ENCODE data around the gene RAPGEF5.

Gene RAPGEF5

DNA sequence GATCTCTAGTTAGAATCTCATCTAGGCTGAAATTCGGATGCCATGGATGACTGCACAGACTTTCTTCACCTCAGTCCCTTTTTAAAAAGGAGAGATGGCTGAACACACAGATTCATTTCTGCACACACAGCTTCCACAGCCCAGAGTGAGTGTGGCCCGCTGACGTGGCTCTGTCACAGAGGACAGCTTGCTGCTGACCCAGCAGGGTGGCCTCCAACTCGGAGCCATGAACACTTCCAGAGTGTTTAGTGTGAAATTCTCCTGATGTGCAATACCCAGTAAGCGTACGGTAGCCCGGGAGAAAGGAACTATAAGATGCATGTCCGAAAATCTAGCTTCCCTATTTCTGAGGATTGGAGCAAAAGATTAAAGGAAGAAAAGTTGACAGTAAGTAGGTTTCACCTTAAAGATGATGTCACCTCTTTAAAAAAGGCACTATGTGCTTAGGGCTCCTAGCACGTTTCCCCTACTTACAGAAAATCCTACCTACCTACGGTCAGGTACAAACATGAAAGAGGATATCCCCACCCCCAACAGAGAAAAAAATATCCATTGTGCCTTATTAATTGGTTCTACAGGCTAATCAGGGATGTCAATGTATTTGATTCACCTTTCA, 162.2 kb downstream of the RAPGEF5 start:
- peaks cover 12% of the 10 kb centered on the region for H3K27me3 ChIP-seq (ENCODE audit: insufficient read depth, low read length)

DNA sequence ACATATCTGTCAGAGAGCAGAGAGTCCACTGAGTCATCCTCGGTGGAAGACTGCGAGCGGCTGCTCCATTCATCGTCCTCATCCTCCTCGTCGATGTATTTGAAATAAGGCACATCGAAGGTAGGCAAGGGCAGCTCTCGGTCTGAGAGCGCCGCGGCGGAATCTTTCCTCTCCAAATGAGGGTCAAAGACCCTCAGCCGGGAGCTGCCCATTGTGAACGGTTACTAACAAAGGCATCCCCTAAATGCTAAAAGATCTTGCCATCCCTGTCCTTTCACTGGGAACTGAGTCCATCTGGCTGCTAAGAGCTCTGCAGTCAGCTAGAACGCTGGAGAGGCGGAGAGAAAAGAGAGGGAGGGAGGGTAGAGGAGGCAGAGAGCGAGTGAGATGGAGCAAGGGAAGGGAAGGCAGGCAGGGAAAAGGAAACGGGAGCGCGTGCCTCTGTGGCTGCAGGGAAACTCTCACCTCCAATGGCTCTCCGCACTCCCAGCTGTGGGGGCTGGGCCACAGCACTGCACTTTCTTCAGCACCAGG, 163.4 kb downstream of the RAPGEF5 start:
- no peaks in the 10 kb centered on the region for H3K9me3 ChIP-seq (ENCODE audit: insufficient read depth, low read depth, low read length)
- peaks cover 31% of the 10 kb centered on the region for H3K4me1 ChIP-seq (ENCODE audit: insufficient read depth, low read length)
- H3K9ac ChIP-seq (ENCODE audit: low read depth, low read length) = peak overlapping the region; percentile 68; the same call in 1 of the 2 replicates
- no peak overlapping the region for H3K27ac ChIP-seq (ENCODE audit: low read length)
- peak overlapping the region; percentile 85 for H3K4me3 ChIP-seq (ENCODE audit: low read length)
- H3K27me3 ChIP-seq (ENCODE audit: insufficient read depth, low read length) = peaks cover 12% of the 10 kb centered on the region
- no peaks in the 10 kb centered on the region for H3K36me3 ChIP-seq (ENCODE audit: insufficient read depth, low read depth, low read length)

More for the DNA sequence above, 162.2 kb downstream of the RAPGEF5 start:
- peaks cover 24% of the 10 kb centered on the region for H3K4me1 ChIP-seq (ENCODE audit: insufficient read depth, low read length)
- H3K4me3 ChIP-seq (ENCODE audit: low read length) = no peak overlapping the region
- H3K36me3 ChIP-seq (ENCODE audit: insufficient read depth, low read depth, low read length) = no peaks in the 10 kb centered on the region
- no peaks in the 10 kb centered on the region for H3K9me3 ChIP-seq (ENCODE audit: insufficient read depth, low read depth, low read length)
- no peak overlapping the region for H3K9ac ChIP-seq (ENCODE audit: low read depth, low read length)
- H3K27ac ChIP-seq (ENCODE audit: low read length) = no peak overlapping the region

DNA sequence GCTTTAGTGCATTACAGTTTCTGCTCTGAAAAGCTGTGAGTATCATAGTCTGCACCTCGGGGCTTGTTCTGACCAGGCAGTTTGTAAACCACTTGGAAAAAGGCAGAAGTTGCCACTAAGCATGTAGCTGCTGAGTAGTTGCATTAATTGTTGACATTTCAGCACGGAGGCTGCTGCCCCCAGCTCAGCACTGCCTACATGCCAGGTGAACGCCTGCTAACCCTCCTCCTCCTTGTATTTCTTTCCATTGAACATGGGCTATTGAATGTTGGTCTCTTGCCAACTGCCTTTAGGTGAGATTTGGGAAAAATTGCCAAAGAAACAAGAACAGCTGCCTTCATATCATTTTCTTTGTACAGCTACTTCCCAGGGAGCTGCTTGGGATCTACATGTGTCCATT, 164.2 kb downstream of the RAPGEF5 start:
- Histone ChIP-seq H3K4me3 (ENCODE audit: low read length) (peak overlapping the region; percentile 85), H3K4me1 (ENCODE audit: insufficient read depth, low read length) (peaks cover 31% of the 10 kb centered on the region), H3K9ac (ENCODE audit: low read depth, low read length) (peak overlapping the region; percentile 68; the same call in 1 of the 2 replicates), H3K27ac (ENCODE audit: low read length) (no peak overlapping the region), H3K27me3 (ENCODE audit: insufficient read depth, low read length) (peaks cover 12% of the 10 kb centered on the region), H3K9me3 (ENCODE audit: insufficient read depth, low read depth, low read length) (no peaks in the 10 kb centered on the region), H3K36me3 (ENCODE audit: insufficient read depth, low read depth, low read length) (no peaks in the 10 kb centered on the region)

DNA sequence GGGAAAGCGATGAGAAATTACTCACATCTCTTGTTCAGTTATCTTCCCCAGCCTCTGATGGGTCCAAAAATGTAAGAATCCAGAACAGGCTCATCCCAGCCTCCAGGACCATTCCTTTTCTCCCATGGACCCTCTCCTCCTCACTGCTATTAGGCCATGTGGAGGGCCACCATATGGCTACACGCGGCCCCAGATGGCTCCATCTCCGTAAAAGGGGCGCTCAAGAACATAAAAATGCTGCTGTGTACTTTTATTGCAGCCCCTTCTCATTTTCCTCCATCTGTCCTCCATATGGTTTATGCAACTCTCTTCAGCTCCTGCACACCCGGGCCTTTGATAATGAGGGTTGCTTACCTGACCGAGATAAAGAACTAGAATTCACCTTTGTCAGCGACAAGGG, 166.2 kb downstream of the RAPGEF5 start:
- H3K27me3 ChIP-seq (ENCODE audit: insufficient read depth, low read length) = peaks cover 12% of the 10 kb centered on the region
- H3K9me3 ChIP-seq (ENCODE audit: insufficient read depth, low read depth, low read length) = no peaks in the 10 kb centered on the region
- no peak overlapping the region for H3K9ac ChIP-seq (ENCODE audit: low read depth, low read length)
- 0 out of 2 replicates have a peak, but pooled peaks cover 4% of the 10 kb centered on the region for H3K36me3 ChIP-seq (ENCODE audit: insufficient read depth, low read depth, low read length)
- H3K4me1 ChIP-seq (ENCODE audit: insufficient read depth, low read length) = peaks cover 31% of the 10 kb centered on the region
- no peak overlapping the region for H3K4me3 ChIP-seq (ENCODE audit: low read length)
- H3K27ac ChIP-seq (ENCODE audit: low read length) = no peak overlapping the region

DNA sequence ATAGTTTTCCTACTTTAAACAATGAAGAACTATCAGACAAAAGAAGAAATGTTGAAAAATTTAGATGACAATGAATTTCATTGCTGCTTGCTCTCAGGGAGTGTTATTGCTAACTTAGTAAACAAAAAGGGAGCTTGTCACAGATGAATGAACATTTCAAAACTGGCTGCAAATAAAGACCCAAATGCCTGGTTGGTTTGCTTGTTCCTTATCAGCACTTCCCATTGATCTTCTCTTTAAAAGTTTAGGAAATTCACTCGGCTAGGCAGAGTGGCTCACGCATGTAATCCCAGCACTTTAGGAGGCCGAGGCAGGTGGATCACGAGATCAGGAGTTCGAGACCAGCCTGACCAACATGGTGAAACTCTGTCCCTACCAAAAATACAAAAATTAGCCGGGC, 167.2 kb downstream of the RAPGEF5 start:
- no peaks in the 10 kb centered on the region for H3K9me3 ChIP-seq (ENCODE audit: insufficient read depth, low read depth, low read length)
- H3K27me3 ChIP-seq (ENCODE audit: insufficient read depth, low read length) = peaks cover 12% of the 10 kb centered on the region
- no peak overlapping the region for H3K27ac ChIP-seq (ENCODE audit: low read length)
- peaks cover 32% of the 10 kb centered on the region for H3K4me1 ChIP-seq (ENCODE audit: insufficient read depth, low read length)
- peak overlapping the region; percentile 5; the same call in 1 of the 2 replicates for H3K9ac ChIP-seq (ENCODE audit: low read depth, low read length)
- 0 out of 2 replicates have a peak, but pooled peaks cover 4% of the 10 kb centered on the region for H3K36me3 ChIP-seq (ENCODE audit: insufficient read depth, low read depth, low read length)
- no peak overlapping the region for H3K4me3 ChIP-seq (ENCODE audit: low read length)

DNA sequence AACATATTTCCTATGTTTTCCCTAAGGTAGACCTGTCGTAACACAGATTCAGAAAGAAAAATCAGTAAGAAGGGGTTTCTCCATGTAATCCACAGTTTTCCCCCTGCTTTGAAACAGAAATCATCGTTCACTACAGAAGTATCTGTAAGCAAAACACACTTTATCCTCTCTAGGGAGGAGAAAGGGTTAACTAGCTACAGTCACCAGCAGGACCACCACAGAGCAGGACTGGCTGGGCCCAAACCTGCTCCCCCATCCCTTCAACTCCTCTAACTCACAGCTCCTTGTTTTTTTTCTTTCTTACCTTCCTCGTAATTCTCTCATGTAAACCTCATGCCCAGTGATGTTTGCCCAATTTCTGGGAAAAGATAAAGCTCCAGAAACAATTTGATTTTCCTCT, 167.7 kb downstream of the RAPGEF5 start:
- peak overlapping the region; percentile 5; the same call in 1 of the 2 replicates for H3K9ac ChIP-seq (ENCODE audit: low read depth, low read length)
- 0 out of 2 replicates have a peak, but pooled peaks cover 4% of the 10 kb centered on the region for H3K36me3 ChIP-seq (ENCODE audit: insufficient read depth, low read depth, low read length)
- H3K27me3 ChIP-seq (ENCODE audit: insufficient read depth, low read length) = peaks cover 12% of the 10 kb centered on the region
- no peak overlapping the region for H3K27ac ChIP-seq (ENCODE audit: low read length)
- no peaks in the 10 kb centered on the region for H3K9me3 ChIP-seq (ENCODE audit: insufficient read depth, low read depth, low read length)
- H3K4me3 ChIP-seq (ENCODE audit: low read length) = no peak overlapping the region
- H3K4me1 ChIP-seq (ENCODE audit: insufficient read depth, low read length) = peaks cover 30% of the 10 kb centered on the region

DNA sequence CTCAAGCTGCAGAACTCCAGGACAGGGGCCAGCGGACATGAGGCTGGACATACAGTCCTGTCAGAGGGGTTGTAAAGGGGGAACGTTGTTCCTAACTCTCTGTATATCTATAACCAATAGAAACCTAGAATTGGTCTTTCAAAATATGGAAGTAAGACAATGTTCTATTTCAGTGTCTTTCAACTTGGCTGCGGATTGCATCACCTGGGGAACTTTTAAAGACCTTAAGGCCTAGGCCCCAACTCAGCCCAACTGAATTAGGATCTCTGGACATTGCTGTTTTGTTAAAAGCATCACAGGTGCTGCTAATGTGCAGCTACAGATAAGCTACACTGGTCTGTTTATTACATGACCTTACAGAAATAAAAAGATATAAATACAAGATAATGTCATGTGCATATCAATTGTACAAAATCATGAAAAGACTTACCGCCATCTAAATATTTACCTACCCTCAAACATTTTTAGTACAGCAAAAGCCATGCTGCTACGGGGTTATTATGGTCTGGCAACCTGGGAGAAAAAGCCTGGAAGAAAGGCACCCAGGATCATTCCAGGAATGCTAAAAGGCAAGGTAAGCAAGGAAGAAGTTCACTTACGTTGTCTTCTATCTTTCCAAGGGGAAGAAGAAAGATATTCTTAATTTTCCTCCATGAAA, 169.1 kb downstream of the RAPGEF5 start:
- peaks cover 5% of the 10 kb centered on the region; the same call in 1 of the 2 replicates for H3K27me3 ChIP-seq (ENCODE audit: insufficient read depth, low read length)
- H3K27ac ChIP-seq (ENCODE audit: low read length) = no peak overlapping the region
- H3K36me3 ChIP-seq (ENCODE audit: insufficient read depth, low read depth, low read length) = 0 out of 2 replicates have a peak, but pooled peaks cover 4% of the 10 kb centered on the region

DNA sequence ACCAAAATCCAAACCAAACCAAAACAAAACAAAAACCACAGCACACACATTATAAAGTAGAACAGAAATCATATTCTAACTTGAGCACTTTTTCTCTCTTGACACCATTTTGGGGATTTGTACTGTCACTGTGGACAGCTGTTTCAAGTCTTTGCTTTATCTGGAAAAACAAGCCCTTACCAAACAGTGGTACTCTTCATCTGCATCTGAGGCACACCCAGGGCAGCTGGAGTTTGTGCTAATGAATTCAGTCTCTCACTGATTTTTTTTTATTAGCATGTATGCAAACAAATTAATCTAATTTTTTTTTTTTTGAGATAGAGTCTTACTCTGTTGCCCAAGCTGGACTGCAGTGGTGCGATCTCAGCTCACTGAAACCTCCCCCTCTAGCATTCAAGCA, 171.4 kb downstream of the RAPGEF5 start:
- H3K9ac ChIP-seq (ENCODE audit: low read depth, low read length) = peak overlapping the region; percentile 28; the same call in 1 of the 2 replicates
- H3K36me3 ChIP-seq (ENCODE audit: insufficient read depth, low read depth, low read length) = peaks cover 8% of the 10 kb centered on the region; the same call in 1 of the 2 replicates
- peaks cover 19% of the 10 kb centered on the region for H3K4me1 ChIP-seq (ENCODE audit: insufficient read depth, low read length)
- H3K27me3 ChIP-seq (ENCODE audit: insufficient read depth, low read length) = no peaks in the 10 kb centered on the region
- no peak overlapping the region for H3K27ac ChIP-seq (ENCODE audit: low read length)
- peaks cover 1% of the 10 kb centered on the region; the same call in 1 of the 2 replicates for H3K9me3 ChIP-seq (ENCODE audit: insufficient read depth, low read depth, low read length)
- H3K4me3 ChIP-seq (ENCODE audit: low read length) = peak overlapping the region; percentile 43; the same call in 1 of the 2 replicates

More for the DNA sequence above, 169.1 kb downstream of the RAPGEF5 start:
- Histone ChIP-seq H3K4me3 (ENCODE audit: low read length) (no peak overlapping the region), H3K9me3 (ENCODE audit: insufficient read depth, low read depth, low read length) (no peaks in the 10 kb centered on the region), H3K4me1 (ENCODE audit: insufficient read depth, low read length) (peaks cover 24% of the 10 kb centered on the region), H3K9ac (ENCODE audit: low read depth, low read length) (no peak overlapping the region)

DNA sequence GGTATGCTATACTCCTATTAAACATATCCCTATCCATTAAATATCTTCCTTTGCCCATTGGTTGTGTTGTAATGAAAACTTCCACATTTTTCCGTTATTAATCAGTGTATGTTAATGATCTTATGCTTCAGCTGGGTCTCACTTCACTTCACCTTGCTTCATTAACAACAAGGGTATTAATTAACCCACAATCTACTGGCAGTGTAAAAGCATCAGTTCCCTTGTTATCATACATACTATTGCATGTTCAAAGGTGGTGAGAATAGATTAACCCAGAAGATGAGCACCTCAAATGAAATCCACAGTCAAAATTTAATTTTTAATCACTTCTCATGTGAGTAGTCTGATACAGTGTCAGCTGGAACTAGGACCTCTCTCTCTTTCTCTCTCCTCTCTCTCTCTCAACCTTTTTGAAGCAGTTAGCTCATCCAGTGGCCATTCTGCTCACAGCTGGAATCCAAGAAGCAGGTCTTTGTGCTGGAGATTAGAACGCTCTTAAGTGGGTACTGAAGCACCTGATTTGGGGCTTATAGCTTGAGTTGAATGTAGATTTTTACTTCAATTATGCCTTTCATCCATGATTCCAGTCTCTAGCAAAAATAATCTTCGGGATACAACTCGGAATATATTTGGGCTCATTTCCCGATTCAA, 172.3 kb downstream of the RAPGEF5 start:
- peak overlapping the region; percentile 43; the same call in 1 of the 2 replicates for H3K4me3 ChIP-seq (ENCODE audit: low read length)
- peaks cover 4% of the 10 kb centered on the region; the same call in 1 of the 2 replicates for H3K9me3 ChIP-seq (ENCODE audit: insufficient read depth, low read depth, low read length)
- H3K27me3 ChIP-seq (ENCODE audit: insufficient read depth, low read length) = no peaks in the 10 kb centered on the region
- H3K4me1 ChIP-seq (ENCODE audit: insufficient read depth, low read length) = peaks cover 18% of the 10 kb centered on the region
- H3K27ac ChIP-seq (ENCODE audit: low read length) = no peak overlapping the region
- peak overlapping the region; percentile 42; the same call in 1 of the 2 replicates for H3K9ac ChIP-seq (ENCODE audit: low read depth, low read length)
- H3K36me3 ChIP-seq (ENCODE audit: insufficient read depth, low read depth, low read length) = peaks cover 11% of the 10 kb centered on the region; the same call in 1 of the 2 replicates

DNA sequence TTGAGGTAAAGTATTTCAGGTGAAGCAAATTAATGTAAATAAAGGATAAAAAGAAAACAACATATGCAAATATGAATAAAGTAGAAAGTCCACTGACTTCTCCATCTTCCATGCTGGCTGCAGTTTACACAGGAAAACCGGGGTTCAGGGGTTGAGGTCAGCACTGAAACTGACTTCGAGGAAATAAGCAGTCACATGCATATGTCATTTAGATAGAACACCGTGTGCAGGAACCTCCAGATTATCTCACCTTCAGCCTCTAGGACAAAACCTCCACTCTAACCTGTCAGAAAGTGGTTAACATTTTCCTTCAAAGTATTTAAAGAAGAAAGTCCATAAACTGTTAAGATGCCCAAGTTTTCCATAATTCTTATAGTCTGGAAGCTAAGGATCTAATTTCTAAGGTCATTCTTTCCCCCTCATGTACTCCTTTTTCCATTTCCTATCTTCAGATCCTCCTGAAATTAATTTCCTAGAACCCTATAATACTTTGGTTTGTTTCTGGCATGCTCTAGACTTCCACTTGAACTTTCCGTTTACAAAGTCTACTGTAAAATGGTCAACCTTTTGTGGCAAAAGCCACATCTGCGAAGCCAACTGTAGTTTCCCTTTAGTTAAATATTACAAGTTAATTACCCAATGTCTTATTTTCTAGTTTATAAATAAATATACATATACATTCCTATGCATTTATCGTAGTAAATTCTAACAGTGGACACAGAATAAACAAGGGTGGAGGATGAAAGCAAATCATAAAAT, 173.3 kb downstream of the RAPGEF5 start:
- Histone ChIP-seq H3K27me3 (ENCODE audit: insufficient read depth, low read length) (no peaks in the 10 kb centered on the region), H3K4me1 (ENCODE audit: insufficient read depth, low read length) (peaks cover 12% of the 10 kb centered on the region), H3K27ac (ENCODE audit: low read length) (no peak overlapping the region), H3K36me3 (ENCODE audit: insufficient read depth, low read depth, low read length) (peaks cover 11% of the 10 kb centered on the region; the same call in 1 of the 2 replicates), H3K9me3 (ENCODE audit: insufficient read depth, low read depth, low read length) (peaks cover 4% of the 10 kb centered on the region; the same call in 1 of the 2 replicates), H3K4me3 (ENCODE audit: low read length) (no peak overlapping the region), H3K9ac (ENCODE audit: low read depth, low read length) (no peak overlapping the region)

DNA sequence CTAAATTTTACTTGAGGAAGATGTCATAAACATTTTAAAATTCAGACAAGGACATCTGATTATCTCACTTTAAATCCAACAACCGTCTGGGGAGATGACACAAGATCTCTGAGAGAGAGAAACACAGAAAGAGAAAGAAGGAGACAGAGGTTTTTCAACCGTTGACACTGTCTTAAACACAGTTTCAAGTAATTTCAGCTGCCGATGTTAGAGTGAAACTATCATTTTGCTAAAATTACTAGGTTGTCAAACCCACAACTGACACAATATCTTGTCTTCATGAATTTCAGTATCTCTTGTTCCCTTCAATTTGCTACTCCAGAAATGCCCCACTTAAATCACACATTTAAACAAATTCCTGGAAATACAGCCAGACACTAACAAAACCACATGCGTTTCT, 174.8 kb downstream of the RAPGEF5 start:
- Histone ChIP-seq H3K9me3 (ENCODE audit: insufficient read depth, low read depth, low read length) (peaks cover 4% of the 10 kb centered on the region; the same call in 1 of the 2 replicates), H3K4me1 (ENCODE audit: insufficient read depth, low read length) (peaks cover 12% of the 10 kb centered on the region), H3K27ac (ENCODE audit: low read length) (no peak overlapping the region), H3K4me3 (ENCODE audit: low read length) (no peak overlapping the region), H3K9ac (ENCODE audit: low read depth, low read length) (no peak overlapping the region), H3K36me3 (ENCODE audit: insufficient read depth, low read depth, low read length) (peaks cover 6% of the 10 kb centered on the region; the same call in 1 of the 2 replicates), H3K27me3 (ENCODE audit: insufficient read depth, low read length) (no peaks in the 10 kb centered on the region)
